Right ventricle myocardium superior (tissue), 1 donor: ENCODE measurements around the gene TRMT10B. TPM values are rescaled to one million over a fixed set of nuclear protein-coding genes. Genes with fewer than 3 reads are reported as not detected.

ENCODE experiments used
- ATAC-seq: fragments of 200-7000 bp; cut with Tn5 transposase; one replicate; pipeline ENCODE4 v1.9.1; 2020; ENCODE audit warnings: mild to moderate bottlenecking; ENCODE audit not compliant: poor library complexity
- DNase-seq: peaks from one replicate; pipeline ENCODE4 v3.0.0-alpha.2; 2020
- intact Hi-C: fragments of 100-400 bp; cut with DNase I; formaldehyde crosslinking; loops from one replicate; pipeline ENCODE4 v1.11.2; 2022
- total RNA-seq: library from RNA; stranded (reverse); fragmentation: NEBNext Ultra II Directional; extraction: Animal tissue kit (Norgen Biotek cat#: 25700); gene quantifications from one replicate; pipeline ENCODE4 v1.2.1, GENCODE V29; 2021
- donor health status: DM: no; HTN: yes; CAD: no; lungs with severe emphysema.

The TRMT10B gene
- total RNA-seq, 1 donor from 2014 or later: 3.7 TPM

GRCh38 chr9:37827483-37828165 lies 74.0 kb downstream of the TRMT10B start:
- intact Hi-C loops: no loop called here
- no peak for ATAC-seq

More at GRCh38 chr9:37827483-37828165, 74.0 kb downstream of the TRMT10B start:
- no peak for DNase-seq

Other genes starting within 250 kb of the TRMT10B start
- 6.2 TPM for gene FBXO10, start 177.4 kb upstream of the TRMT10B start, total RNA-seq
- 59.4 TPM for gene TOMM5, start 161.2 kb upstream of the TRMT10B start, total RNA-seq
- 1.6 TPM for gene FRMPD1, start 102.9 kb upstream of the TRMT10B start, total RNA-seq
- 18.6 TPM for gene EXOSC3, start 31.3 kb downstream of the TRMT10B start, total RNA-seq
- 14.8 TPM for gene DCAF10, start 47.0 kb downstream of the TRMT10B start, total RNA-seq
- 20.0 TPM for gene SLC25A51, start 150.3 kb downstream of the TRMT10B start, total RNA-seq